ENCODE measurements around the gene ARHGAP30. TPM values are rescaled to one million over a fixed set of nuclear protein-coding genes. Genes with fewer than 3 reads are reported as not detected.

ARHGAP30 gene
- total RNA-seq, 1 donor from 2014 or later = 14.5 TPM

GRCh38 chr1:161061419-161061818, 8.3 kb downstream of the ARHGAP30 start:
- Histone ChIP-seq H3K27me3 (no peaks in the 10 kb centered on the region), H3K27ac (no peak overlapping the region), H3K4me3 (no peak overlapping the region), H3K4me1 (no peaks in the 10 kb centered on the region), H3K9me3 (no peaks in the 10 kb centered on the region), H3K36me3 (no peaks in the 10 kb centered on the region)
- intact Hi-C loops (cut with DNase I) = no loop called here
- TF ChIP-seq CTCF (IDR thresholded peaks at IDR 0.05) (no peak), POLR2A (IDR thresholded peaks at IDR 0.05) (no peak), POLR2AphosphoS5 (IDR thresholded peaks at IDR 0.05; ENCODE audit: insufficient read depth in 1 of 2, low read depth in 1 of 2) (no peak)
- no peak for DNase-seq (ENCODE audit: extremely low spot score in 2 of 2)

- DNase-seq (ENCODE audit: extremely low spot score in 2 of 2) = no peak
- H3K27ac ChIP-seq = no peak overlapping the region
- H3K9me3 ChIP-seq = no peaks in the 10 kb centered on the region
- no peaks in the 10 kb centered on the region for H3K4me1 ChIP-seq
- H3K4me3 ChIP-seq = no peak overlapping the region
- intact Hi-C loops (cut with DNase I) = no loop called here
- TF ChIP-seq CTCF (IDR thresholded peaks at IDR 0.05) = no peak
- TF ChIP-seq POLR2A (IDR thresholded peaks at IDR 0.05) = no peak
- TF ChIP-seq POLR2AphosphoS5 (IDR thresholded peaks at IDR 0.05; ENCODE audit: insufficient read depth in 1 of 2, low read depth in 1 of 2) = no peak
- H3K36me3 ChIP-seq = no peaks in the 10 kb centered on the region
- no peaks in the 10 kb centered on the region for H3K27me3 ChIP-seq
Measured at GRCh38 chr1:161059293-161059692, 10.4 kb downstream of the ARHGAP30 start.

- Histone ChIP-seq H3K4me3 (no peak overlapping the region), H3K4me1 (no peaks in the 10 kb centered on the region), H3K9me3 (no peaks in the 10 kb centered on the region), H3K27me3 (no peaks in the 10 kb centered on the region), H3K36me3 (no peaks in the 10 kb centered on the region), H3K27ac (no peak overlapping the region)
- TF ChIP-seq POLR2A (IDR thresholded peaks at IDR 0.05) = no peak
- TF ChIP-seq CTCF (IDR thresholded peaks at IDR 0.05) = no peak
- TF ChIP-seq POLR2AphosphoS5 (IDR thresholded peaks at IDR 0.05; ENCODE audit: insufficient read depth in 1 of 2, low read depth in 1 of 2) = no peak
- no peak for DNase-seq (ENCODE audit: extremely low spot score in 2 of 2)
- intact Hi-C loops (cut with DNase I) = no loop called here
Measured at GRCh38 chr1:161054805-161055204, 14.9 kb downstream of the ARHGAP30 start.

- H3K27ac ChIP-seq = no peak overlapping the region
- H3K4me3 ChIP-seq = no peak overlapping the region
- no peaks in the 10 kb centered on the region for H3K36me3 ChIP-seq
- no peaks in the 10 kb centered on the region for H3K4me1 ChIP-seq
- intact Hi-C loops (cut with DNase I) = no loop called here
- no peaks in the 10 kb centered on the region for H3K9me3 ChIP-seq
- H3K27me3 ChIP-seq = no peaks in the 10 kb centered on the region
- TF ChIP-seq CTCF (IDR thresholded peaks at IDR 0.05) = no peak
- no peak for DNase-seq (ENCODE audit: extremely low spot score in 2 of 2)
Measured at GRCh38 chr1:161054232-161054631, 15.5 kb downstream of the ARHGAP30 start.

GRCh38 chr1:161052899-161053298, 16.8 kb downstream of the ARHGAP30 start:
- intact Hi-C loops (cut with DNase I) = no loop called here
- DNase-seq (ENCODE audit: extremely low spot score in 2 of 2) = no peak
- Histone ChIP-seq H3K36me3 (no peaks in the 10 kb centered on the region), H3K4me1 (no peaks in the 10 kb centered on the region), H3K4me3 (no peak overlapping the region), H3K27ac (no peak overlapping the region), H3K9me3 (no peaks in the 10 kb centered on the region), H3K27me3 (no peaks in the 10 kb centered on the region)
- TF ChIP-seq POLR2AphosphoS5 (IDR thresholded peaks at IDR 0.05; ENCODE audit: insufficient read depth in 1 of 2, low read depth in 1 of 2) (no peak), CTCF (IDR thresholded peaks at IDR 0.05) (no peak), POLR2A (IDR thresholded peaks at IDR 0.05) (no peak)

Measured in vagina (tissue), 2 donors.